GM19452 (cell line): ENCODE data around the gene CELF2.
"Not testable (repeated sequence)": the region's sequence is repeated elsewhere in the genome, so short reads cannot be mapped to it uniquely, and the experiment has no call there.

Source experiments
- ATAC-seq: cut with Tn5 transposase; IDR thresholded peaks from one replicate; pipeline ENCODE4 v1.9.1; 2021; ENCODE audit not compliant: unreplicated experiment

Gene CELF2

DNA sequence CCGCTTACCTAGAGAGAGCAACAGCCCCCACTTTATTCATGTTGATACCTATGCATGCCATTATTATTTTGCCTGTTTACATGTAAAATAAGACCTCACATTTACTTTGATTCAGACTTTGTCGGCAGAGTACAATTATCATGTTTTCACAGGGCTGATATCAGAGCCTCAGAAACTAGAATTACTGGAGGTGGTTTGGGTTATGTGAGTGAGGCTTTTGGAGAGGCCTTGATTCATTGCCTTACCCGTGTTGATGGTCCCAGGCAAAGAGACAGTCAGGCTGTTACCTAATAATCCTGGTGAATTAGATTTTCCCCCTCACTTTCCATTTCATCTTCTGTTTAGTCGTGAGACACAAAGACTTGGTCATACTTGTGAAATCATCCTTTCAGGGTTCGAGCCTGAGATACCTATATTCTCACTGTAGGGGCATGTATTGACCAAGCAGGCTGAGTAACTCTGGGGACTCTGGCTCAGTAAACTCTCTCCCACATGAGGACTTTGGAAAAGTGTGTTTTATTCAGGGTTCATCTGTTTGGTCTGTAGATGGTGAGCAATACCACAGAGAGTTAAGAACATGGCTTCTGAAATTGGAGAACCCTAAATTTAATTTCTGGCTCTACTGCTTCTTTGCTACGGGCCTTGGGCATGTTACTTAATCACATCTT, 150.9 kb downstream of the CELF2 start:
- no peak for ATAC-seq

DNA sequence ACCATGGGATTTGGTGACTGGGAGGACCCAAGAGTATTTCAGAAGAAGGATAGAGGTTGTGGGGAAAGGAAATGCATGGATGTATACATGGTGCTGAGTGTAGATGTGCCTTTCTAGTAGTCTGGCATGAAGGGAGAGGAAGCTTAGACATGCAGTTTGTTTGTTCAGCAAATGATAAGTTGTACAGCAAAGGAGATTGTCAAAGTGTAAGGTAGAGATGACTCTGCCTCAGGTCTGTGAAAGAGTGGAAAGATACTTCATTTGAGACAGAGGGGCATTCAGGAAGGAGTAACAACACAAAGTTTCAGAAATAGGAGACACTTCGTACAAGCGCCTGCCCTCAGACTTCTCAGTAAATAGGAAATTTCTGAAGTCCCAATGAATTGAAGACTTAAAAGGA, 152.3 kb downstream of the CELF2 start:
- ATAC-seq = no peak

DNA sequence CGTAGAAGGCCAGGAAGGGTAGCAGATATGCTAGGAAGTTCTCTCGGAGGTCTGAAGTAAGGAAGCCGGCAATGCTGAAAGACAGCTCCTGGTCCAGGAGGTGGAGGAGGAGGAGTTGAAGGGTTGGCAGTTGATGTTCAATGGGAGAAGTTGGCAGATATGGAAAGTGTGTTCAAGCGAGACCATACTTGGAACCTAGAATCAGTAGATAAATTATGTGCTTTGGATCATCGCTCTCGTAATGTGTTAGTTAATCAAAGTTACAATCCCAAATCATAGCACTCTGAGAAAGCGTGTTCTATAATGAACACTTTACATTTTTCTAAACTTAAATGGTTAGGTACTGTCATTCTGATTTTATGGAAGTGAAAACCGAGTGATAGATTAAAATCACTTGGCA, 152.9 kb downstream of the CELF2 start:
- no peak for ATAC-seq

DNA sequence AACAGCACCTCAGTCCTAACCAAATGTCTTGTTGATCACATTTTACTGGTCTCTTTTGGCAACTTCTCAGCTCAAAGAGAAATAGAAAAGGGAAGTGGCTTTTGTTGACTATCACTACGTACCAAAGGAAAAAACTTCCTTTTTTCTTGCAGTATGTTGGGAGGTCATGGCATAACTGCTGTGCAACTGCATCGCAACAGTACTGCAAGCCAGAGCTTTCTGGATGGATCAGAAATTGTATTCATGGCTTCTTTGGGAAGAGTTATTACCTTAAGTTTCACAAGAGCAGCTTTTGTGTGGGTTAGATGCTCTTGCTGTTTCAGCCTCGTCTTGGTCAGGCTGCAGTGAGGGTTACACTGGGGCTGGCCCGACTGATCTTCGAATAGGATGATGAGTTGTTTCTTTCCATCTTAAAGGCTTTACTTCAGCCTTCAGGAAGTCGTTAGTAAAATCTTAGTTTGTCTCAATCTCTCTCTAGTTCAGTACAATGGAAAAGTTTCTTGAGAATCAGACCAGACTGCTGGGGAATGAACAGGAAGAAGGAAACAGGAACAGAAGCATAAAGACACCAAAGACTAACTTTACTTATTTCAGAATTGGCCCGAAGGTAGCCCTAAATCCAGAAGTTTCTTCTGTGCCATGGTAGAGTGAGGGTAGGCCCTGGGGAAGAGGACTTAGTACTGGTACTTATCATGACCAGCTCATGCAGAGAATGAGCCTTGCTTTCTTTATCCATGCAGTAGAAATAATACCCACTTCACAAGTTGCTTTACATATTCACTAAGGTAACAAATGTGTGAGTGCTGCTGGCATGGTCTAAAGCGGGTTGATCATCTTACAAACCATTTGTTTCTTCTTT, 153.6 kb downstream of the CELF2 start:
- peak; percentile 34 for ATAC-seq

DNA sequence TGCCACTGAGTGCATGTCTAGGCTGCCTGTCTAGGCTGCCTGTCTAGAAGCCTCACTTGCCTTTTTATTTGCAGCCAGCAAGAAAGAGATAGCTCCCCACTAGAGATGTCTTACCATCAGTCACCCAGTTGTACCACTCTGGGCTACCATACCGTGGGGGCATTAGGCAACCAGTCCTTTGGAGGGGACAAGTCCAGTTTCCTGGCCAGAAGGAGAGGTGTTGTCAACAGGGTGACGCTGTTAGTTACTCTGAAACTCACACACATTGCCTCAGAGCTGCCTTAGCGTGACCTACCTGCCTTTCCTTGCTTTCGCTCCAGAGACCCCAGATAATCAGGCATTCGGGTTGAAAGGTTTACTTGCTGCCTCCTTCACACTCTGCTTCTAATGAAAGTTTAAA, 155.4 kb downstream of the CELF2 start:
- no peak for ATAC-seq

DNA sequence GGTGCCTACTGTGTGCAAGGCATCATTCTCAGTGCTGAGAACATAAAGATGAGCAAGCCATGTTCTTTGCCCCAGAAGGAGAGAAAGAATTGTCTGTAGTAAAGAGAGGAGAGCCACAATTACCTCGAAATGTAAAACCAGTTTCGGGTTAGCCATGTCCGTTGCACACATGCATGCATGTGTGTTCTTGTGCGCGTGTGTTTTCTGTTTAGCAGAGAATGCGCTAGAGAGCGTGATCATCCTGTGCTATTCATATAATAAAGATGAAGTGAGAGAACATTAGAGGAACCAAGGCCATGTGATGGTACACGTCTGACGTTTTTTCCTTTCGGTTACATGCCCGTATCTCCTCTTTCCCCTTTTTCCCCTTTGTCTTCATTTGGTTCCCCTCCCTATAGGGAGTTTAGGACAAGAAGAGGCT, 158.2 kb downstream of the CELF2 start:
- peak; percentile 31 for ATAC-seq

DNA sequence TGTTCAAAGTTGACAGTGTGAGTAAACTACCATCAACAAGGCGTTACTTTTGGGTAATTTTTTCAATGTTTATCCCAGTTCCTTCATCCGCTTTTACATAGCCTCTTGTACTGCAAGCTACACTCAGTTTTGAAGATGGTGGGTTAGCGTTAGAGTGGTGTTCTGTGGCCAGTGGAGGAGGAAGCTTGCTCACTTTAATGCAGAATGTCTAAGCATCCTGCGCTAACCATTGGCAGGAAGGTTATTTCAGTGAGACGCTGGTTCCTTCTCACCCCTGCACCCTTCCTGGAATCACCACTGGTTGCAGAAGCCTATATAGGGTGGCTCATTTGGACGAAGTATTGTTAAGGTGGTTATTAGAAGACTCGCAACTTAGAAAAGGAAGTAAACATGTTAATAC, 159.1 kb downstream of the CELF2 start:
- ATAC-seq = no peak

DNA sequence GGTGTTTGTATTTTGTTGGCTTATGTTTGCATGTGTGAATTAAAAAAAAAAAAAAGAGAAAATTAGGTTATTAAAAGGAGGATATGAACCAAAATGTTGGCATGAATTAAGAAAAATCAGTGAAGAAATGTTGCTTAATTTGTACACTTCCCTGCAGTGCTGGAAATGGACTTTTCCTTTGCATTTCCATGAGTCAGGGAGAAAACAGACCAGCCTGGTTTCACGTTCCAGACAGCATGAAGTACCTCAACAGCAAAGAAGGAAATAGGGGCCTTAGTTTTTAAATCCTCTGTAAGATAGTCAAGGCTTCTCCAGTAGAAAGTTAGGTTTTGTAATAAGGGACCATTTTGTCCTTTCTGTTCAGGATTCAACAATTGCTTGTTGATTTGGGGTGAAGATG, 159.7 kb downstream of the CELF2 start:
- no peak for ATAC-seq

DNA sequence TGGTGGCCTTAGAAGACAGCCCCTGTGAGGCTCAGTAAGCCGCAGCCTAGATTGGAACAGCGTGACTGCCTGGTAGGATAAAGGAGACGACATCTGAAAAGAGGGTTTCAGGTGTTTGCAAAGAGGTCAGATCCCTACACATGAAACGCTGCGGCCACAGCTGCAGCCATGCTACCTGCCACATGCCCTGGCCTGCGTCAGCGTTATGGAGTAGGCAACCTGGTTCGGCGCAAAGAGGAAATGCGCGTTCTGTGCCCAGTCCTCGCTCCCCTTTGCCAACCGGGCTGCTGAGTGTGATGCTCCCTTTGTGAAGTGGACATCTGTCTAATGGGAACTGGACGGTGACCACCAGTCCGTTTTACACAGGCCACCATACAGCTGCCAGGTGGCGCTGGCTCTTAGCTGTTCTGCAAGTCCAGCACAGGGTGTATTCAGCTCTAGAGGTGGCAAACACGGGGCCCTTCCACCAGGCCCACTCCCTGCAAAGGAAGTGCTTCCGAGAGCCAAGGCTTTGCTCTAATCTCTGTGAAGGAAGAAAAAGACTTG, 160.3 kb downstream of the CELF2 start:
- no peak for ATAC-seq

DNA sequence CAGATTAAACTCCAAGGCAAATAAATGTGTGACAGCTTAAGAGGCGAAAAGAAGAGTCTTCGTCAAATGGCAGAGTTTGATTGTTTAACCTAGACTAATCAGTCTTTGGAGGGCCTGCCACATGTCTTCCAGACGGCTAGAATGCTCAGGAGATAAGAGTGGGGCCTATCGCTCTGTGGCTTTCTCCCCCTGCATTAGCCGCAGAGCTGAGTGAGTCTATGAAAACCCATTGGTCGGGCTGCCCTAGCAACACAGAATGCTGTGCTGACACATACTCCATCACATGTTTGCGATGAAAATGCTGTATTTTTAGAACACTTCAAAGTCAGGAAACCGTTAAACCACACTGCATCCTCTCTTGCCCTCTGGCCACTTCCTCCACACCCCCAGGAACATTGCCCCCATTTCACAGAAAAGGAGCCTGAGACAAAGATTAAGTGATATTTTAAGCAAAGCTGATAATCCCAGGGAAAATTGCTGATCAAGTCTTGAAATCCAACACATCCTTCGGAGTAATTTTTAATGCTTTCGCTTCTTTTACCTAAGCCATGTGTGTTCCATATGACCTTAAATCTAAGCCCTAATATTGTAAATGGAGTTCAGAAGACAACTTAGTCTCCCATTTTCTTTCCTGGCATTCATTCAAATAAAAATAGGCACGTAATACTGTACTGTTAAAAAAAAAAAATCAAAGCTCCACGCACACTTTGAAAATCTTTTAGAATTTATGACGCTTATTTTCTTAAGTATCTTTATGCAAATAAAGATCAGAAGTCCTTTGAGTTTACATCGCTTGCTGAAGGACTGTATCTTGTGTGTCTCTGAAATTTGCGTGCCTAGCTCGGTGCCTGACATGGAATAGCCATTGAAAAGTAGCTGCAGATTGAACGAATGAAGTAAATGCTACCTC, 161.2 kb downstream of the CELF2 start:
- ATAC-seq = peak; percentile 77

DNA sequence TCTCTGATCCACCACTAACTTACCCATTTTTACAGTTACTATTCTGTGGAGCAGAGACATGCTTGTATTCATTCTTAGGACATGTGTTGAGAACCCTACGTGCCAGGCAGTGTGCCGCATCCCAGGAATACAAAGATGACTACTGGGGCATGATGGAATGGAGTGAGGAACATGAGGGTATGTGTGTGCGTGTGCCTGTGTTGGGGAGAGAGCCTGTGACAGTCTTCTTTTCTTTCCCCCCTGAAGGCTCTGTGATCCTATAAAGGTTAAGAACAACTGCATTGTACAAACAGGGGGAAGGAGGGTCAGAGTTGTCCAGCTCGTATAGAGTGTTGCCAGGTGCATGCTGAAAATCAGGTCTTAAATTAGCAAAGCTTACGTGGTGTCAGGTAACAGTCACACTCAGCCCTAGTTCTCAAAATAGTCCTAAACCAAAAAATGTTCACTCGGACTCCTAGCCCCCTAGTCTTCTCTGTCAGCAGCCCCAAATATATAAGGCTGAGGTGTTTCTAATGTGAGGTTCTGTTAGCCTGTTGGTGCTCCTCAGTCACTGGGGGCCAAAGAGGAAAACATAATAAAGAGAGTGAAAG, 161.9 kb downstream of the CELF2 start:
- no peak for ATAC-seq

DNA sequence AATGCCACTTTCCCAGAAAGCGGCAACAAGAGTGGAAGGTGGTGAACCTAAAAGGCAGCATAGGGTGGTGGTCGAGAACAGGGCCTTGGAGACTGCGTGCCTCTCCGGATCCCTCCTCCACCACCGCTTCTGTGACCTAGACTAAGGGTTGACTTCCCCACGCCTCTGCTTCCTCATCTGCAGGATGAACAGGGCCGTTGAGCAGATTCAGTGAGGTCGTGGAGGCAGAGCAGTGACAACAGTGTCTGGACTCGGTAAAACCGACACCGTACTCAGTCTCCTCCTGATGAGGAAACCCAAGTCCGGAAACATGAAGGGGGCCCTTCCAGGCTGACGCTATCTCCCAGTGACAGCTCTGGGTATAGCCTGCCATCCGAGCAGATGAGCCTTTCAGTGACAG, 162.6 kb downstream of the CELF2 start:
- peak; percentile 23 for ATAC-seq

DNA sequence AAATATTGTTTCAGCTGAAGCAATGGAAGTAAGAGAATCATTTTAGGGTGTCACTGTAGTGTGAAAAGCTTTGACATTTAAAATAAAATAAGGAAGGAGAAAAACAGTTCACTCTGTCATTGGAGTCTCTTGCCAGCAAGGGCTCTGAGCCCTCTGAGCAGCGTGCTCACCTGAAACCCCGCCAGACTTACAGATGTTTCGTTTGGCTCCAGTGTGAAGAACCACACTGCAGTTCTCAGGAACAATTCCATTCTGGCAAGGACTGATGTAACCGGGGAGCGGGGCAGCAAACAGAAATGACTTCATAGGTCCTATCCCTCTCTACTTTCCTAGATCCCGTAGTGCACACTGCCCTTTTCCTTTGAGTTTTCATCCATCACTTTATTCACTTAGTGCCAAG, 164.3 kb downstream of the CELF2 start:
- no peak for ATAC-seq

DNA sequence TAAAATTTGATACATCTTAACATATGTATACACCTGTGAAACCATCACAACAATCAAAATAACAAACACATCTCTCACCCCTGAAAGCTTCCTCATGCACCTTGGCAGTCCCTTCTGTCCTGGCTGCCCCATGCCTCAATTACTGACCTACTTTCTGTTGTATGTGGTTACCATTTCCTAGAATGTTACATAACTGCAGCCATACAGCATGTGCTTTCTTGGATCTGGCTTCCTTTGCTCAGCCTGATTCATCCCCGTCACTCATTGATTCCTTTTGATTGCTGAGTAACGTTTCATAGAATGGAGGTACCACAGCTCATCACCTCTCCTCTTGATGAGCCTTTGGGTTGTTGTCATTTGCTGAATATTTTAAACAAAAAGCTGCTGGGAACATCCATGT, 165.3 kb downstream of the CELF2 start:
- no peak for ATAC-seq

DNA sequence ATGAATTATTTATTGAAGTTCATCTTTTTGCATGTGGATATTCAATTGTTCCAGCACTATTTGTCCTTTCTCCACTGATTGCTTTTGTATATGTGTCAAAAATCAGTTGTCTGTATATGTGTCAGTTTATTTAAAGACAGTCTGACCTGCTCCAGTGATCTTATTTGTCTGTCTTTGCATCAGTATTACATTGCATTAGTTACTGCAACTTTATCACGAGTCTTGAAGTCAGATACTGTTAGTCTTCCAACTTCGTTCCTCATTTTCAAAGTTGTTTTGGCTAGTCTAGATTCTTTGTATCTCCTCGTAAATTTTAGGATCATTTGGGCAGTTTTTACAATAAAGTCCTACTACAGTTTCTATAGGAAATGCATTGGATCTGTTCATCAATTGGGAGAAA, 166.4 kb downstream of the CELF2 start:
- ATAC-seq = no peak

DNA sequence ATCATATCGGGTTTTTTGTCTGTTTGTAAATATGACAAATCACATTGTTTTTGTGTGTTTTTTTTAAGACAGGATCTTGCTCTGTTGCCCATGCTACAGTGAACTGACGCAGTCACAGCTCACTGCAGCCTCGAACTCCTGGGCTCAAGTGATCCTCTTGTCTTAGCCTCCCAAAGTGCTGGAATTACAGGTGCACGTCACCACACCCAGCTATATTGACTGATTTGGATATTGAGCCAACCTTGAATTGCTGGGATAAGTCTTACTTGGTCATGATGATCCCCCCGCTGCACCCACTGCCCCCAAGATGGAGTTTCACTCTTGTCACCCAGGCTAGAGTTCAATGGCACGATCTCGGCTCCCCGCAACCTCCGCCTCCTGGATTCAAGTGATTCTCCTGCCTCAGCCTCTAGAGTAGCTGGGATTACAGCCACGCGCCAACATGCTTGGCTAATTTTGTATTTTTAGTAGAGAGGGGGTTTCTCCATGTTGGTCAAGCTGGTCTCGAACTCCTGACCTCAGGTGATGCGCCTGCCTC, 167.5 kb downstream of the CELF2 start:
- ATAC-seq = not testable (repeated sequence)

DNA sequence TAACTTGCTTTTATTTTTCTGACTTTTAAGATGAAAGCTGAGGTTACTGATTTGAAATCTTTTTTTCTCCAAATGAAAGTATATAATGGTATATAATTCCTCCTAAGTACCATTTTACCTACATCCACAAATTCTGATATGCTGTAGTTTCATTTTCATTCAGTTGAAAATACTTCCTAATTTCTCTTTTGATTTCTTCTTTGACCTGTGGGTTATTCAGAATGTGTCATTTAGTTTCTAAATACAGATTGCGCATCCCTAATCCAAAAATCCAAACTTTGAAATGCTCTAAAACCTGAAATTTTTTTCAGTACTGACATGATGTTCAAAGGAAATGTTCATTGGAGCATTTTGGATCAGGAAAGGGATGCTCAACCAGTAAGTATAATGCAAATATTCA, 168.7 kb downstream of the CELF2 start:
- no peak for ATAC-seq

DNA sequence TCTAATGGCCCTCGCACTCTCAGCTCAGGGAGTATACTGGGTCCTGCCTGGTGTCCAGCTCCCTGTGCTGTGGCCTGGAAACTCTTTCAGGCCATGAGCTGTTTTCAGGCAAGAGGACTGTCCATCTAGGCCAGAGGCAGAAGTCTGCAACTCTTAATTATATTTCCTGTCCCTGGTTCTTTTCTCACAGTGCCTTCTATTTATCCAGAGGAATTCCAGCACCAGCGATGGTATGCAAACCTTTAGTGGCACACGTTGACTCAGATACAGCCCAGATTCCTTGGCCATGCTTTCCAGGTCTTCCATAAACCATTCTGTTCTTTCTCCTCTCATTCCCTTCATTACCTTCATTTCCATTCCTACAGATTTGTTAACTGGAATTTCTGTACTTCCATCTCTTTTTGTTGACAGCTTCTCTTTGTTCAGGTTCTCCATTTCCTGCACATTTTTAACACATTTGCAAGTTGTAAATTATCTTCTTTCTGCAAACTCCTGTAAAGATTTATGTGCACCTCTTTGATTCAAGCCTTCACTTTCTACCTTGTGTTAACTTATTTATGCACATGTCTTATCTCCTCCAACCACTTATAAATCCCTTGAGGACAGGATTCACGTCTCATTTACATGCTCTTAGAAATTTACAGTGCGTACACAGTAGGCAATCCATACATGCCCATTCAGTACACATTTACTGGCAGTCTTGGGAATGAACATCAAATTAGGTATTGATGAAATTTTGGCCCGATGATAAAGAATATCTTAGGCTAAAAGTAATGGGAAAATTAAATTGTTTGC, 172.1 kb downstream of the CELF2 start:
- no peak for ATAC-seq

DNA sequence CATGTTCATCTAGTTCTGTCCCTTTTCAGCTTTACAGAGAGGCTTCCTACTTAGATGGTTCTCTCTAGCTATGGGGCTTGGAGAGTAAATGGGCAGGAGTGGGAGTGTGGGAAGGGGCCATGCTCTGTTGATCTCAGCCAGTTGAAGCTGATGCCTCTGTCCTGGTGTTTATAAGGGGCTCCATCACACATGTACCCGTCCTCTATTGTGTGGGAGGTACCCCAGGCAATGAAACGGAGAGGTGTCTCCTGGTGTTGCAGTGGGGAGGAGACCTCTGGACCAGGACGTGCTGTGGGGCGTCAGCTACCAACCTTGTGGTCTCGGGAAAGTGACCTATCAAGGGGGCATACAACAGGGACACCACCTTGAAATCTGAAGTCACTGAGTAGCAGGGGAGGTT, 173.5 kb downstream of the CELF2 start:
- no peak for ATAC-seq

DNA sequence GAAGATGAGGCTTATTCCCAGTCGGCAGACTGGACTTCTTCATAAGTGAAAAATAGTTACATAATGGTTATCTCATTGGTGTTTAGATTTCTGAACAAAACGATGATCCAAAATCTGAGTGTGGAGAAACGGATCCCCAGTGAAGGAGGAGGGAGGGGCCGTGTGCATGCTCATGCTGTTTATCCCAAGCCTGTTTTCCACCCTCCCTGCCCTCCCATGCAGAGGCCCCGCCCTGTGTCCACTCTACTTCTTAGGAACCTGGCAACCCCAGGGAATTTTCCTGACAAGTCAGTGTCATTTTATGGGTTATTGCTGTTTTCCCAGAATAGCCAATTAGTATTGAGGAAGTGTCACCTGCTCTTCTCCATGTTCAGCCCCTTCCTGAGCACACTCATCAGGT, 174.0 kb downstream of the CELF2 start:
- ATAC-seq = no peak
